Mammary epithelial cell (primary cell): ENCODE measurements around the gene ADORA2A.

Experiments
- CTCF ChIP-seq, 2 donors: IDR thresholded peaks in 1 of 2; conservative IDR thresholded peaks in 1 of 2; 2 replicates each; pipeline ENCODE4 v1.5.1; 2011 to 2012; ENCODE audit warnings: inconsistent platforms in 2 of 2, low read length in 2 of 2, mild to moderate bottlenecking in 2 of 2, control low read depth in 1 of 2, low read depth in 1 of 2; ENCODE audit not compliant: insufficient read depth in 1 of 2; ENCODE audit errors: extremely low read depth in 1 of 2
- EZH2 ChIP-seq: IDR thresholded peaks from 2 replicates; pipeline ENCODE4 v1.6.1; 2012; ENCODE audit warnings: low read length, inconsistent platforms, borderline replicate concordance

GRCh38 chr22:24404561-24405275, 22.7 kb upstream of the ADORA2A start:
- TF ChIP-seq CTCF (conservative IDR thresholded peaks at IDR 0.05 in 1 of 2, IDR thresholded peaks at IDR 0.05 in 1 of 2; ENCODE audit: extremely low read depth in 1 of 2, insufficient read depth in 1 of 2, low read depth in 1 of 2, low read length in 2 of 2) (no peak), EZH2 (no peak)
